Measurements from ENCODE around the gene FBXO8. TPM values are rescaled to one million over a fixed set of nuclear protein-coding genes. Genes with fewer than 3 reads are reported as not detected.

FBXO8 gene
- total RNA-seq, 1 experiment from 2014 or later, result 8.2 TPM

GRCh38 chr4:174254613-174255012 is 28.9 kb downstream of the FBXO8 start:
- BruUV-seq (replicated peaks), result no TSS peak
- no peaks in the 10 kb centered on the region for H3K79me2 ChIP-seq (ENCODE audit: low read length)
- H3K36me3 ChIP-seq (ENCODE audit: low read depth, low read length), result no peaks in the 10 kb centered on the region
- TF ChIP-seq EZH2phosphoT487 (IDR thresholded peaks at IDR 0.05; ENCODE audit: borderline replicate concordance, low read length) (no peak), CTCF (conservative IDR thresholded peaks at IDR 0.05; ENCODE audit: low read depth, low read length) (no peak), EZH2 (IDR thresholded peaks at IDR 0.05; ENCODE audit: low read length, unreplicated experiment) (no peak)
- H3K4me3 ChIP-seq (ENCODE audit: low read length), result no peak overlapping the region
- intact Hi-C loops (cut with micrococcal nuclease), result no loop called here
- peaks cover 7% of the 10 kb centered on the region for H3K4me1 ChIP-seq (ENCODE audit: insufficient read depth, low read length)
- H3K27ac ChIP-seq (ENCODE audit: low read length), result no peak overlapping the region
- no peak for DNase-seq
- no peaks in the 10 kb centered on the region for H3K27me3 ChIP-seq (ENCODE audit: low read length)
- no peak for ATAC-seq
- no peaks in the 10 kb centered on the region for H3K9me3 ChIP-seq (ENCODE audit: low read length)
- no peak overlapping the region for H3K9ac ChIP-seq (ENCODE audit: low read length)
- POLR2A ChIA-PET (ENCODE audit: unreplicated experiment), result no interaction called here
- H4K20me1 ChIP-seq (ENCODE audit: low read length), result no peaks in the 10 kb centered on the region
- H3K4me2 ChIP-seq (ENCODE audit: low read length), result no peak overlapping the region
- H3K9me2 ChIP-seq (replicated peaks; ENCODE audit: low read length), result no peaks in the 10 kb centered on the region
- no peak overlapping the region for H2AFZ ChIP-seq (ENCODE audit: low read length)
- no peaks in the 10 kb centered on the region for H3F3A ChIP-seq (ENCODE audit: low read length, unreplicated experiment)
- CTCF ChIA-PET, result no interaction called here

GRCh38 chr4:174252412-174252811 is 31.1 kb downstream of the FBXO8 start:
- Histone ChIP-seq H3K4me3 (ENCODE audit: low read length) (no peak overlapping the region), H4K20me1 (ENCODE audit: low read length) (no peaks in the 10 kb centered on the region), H3K27me3 (ENCODE audit: low read length) (no peaks in the 10 kb centered on the region), H3K4me1 (ENCODE audit: insufficient read depth, low read length) (peaks cover 7% of the 10 kb centered on the region), H3K9me2 (replicated peaks; ENCODE audit: low read length) (no peaks in the 10 kb centered on the region), H2AFZ (ENCODE audit: low read length) (no peak overlapping the region), H3K9me3 (ENCODE audit: low read length) (no peaks in the 10 kb centered on the region), H3K4me2 (ENCODE audit: low read length) (no peak overlapping the region), H3K79me2 (ENCODE audit: low read length) (no peaks in the 10 kb centered on the region), H3K9ac (ENCODE audit: low read length) (no peak overlapping the region), H3F3A (ENCODE audit: low read length, unreplicated experiment) (no peaks in the 10 kb centered on the region), H3K36me3 (ENCODE audit: low read depth, low read length) (no peaks in the 10 kb centered on the region), H3K27ac (ENCODE audit: low read length) (no peak overlapping the region)
- ATAC-seq, result no peak
- TF ChIP-seq EZH2 (IDR thresholded peaks at IDR 0.05; ENCODE audit: low read length, unreplicated experiment) (no peak), CTCF (conservative IDR thresholded peaks at IDR 0.05; ENCODE audit: low read depth, low read length) (no peak), EZH2phosphoT487 (IDR thresholded peaks at IDR 0.05; ENCODE audit: borderline replicate concordance, low read length) (no peak)
- intact Hi-C loops (cut with micrococcal nuclease), result no loop called here
- no peak for DNase-seq
- BruUV-seq (replicated peaks), result no TSS peak
- POLR2A ChIA-PET (ENCODE audit: unreplicated experiment), result no interaction called here
- CTCF ChIA-PET, result no interaction called here

- no peaks in the 10 kb centered on the region for H3K27me3 ChIP-seq (ENCODE audit: low read length)
- no peak overlapping the region for H3K4me3 ChIP-seq (ENCODE audit: low read length)
- ChIA-PET POLR2A (ENCODE audit: unreplicated experiment) (no interaction called here), CTCF (no interaction called here)
- no peaks in the 10 kb centered on the region for H3K9me3 ChIP-seq (ENCODE audit: low read length)
- no peaks in the 10 kb centered on the region for H4K20me1 ChIP-seq (ENCODE audit: low read length)
- no peaks in the 10 kb centered on the region for H3K79me2 ChIP-seq (ENCODE audit: low read length)
- DNase-seq (no peak), ATAC-seq (no peak)
- intact Hi-C loops (cut with micrococcal nuclease), result no loop called here
- no TSS peak for BruUV-seq (replicated peaks)
- H3K4me2 ChIP-seq (ENCODE audit: low read length), result no peak overlapping the region
- TF ChIP-seq EZH2phosphoT487 (IDR thresholded peaks at IDR 0.05; ENCODE audit: borderline replicate concordance, low read length) (no peak), CTCF (conservative IDR thresholded peaks at IDR 0.05; ENCODE audit: low read depth, low read length) (no peak), EZH2 (IDR thresholded peaks at IDR 0.05; ENCODE audit: low read length, unreplicated experiment) (no peak)
- H3K27ac ChIP-seq (ENCODE audit: low read length), result no peak overlapping the region
- no peaks in the 10 kb centered on the region for H3K9me2 ChIP-seq (replicated peaks; ENCODE audit: low read length)
- H3K4me1 ChIP-seq (ENCODE audit: insufficient read depth, low read length), result peaks cover 6% of the 10 kb centered on the region; the same call in 1 of the 2 replicates
- H3K36me3 ChIP-seq (ENCODE audit: low read depth, low read length), result no peaks in the 10 kb centered on the region
- H3F3A ChIP-seq (ENCODE audit: low read length, unreplicated experiment), result no peaks in the 10 kb centered on the region
- no peak overlapping the region for H2AFZ ChIP-seq (ENCODE audit: low read length)
- H3K9ac ChIP-seq (ENCODE audit: low read length), result no peak overlapping the region
Measured at GRCh38 chr4:174248407-174248806, 35.1 kb downstream of the FBXO8 start.

Measured in PC-3 (cell line).